Astrocyte (in vitro differentiated cells and primary cell): ENCODE measurements around the gene MAP1S. TPM values are rescaled to one million over a fixed set of nuclear protein-coding genes. Genes with fewer than 3 reads are reported as not detected.
A peak's percentile ranks its signal among the peaks of the same experiment; 100 is the strongest.

ENCODE experiments used
- DNase-seq: peaks from one replicate; pipeline ENCODE4 v3.0.0-alpha.2; 2010; ENCODE audit warnings: low read depth
- FAIRE-seq: peaks from 2 replicates; lab custom pipeline; 2011; peaks lifted over from hg19 to GRCh38; lab: Jason Lieb, UNC
- H2AFZ ChIP-seq: 2 replicates; pipeline ENCODE4 v1.6.0; 2012; ENCODE audit warnings: low read depth, low read length, inconsistent platforms
- H3K27ac ChIP-seq: 2 replicates; pipeline ENCODE4 v1.5.1; 2011; ENCODE audit warnings: low read depth, low read length, inconsistent platforms
- H3K27me3 ChIP-seq: 2 replicates; pipeline ENCODE4 v1.6.0; 2011; ENCODE audit warnings: low read length, inconsistent platforms; ENCODE audit not compliant: insufficient read depth
- H3K36me3 ChIP-seq: 2 replicates; pipeline ENCODE4 v1.5.1; 2011; ENCODE audit warnings: low read length, inconsistent platforms; ENCODE audit not compliant: insufficient read depth
- H3K4me1 ChIP-seq: 2 replicates; pipeline ENCODE4 v1.5.1; 2011; ENCODE audit warnings: low read length, inconsistent platforms; ENCODE audit not compliant: insufficient read depth
- H3K4me2 ChIP-seq: 2 replicates; pipeline ENCODE4 v1.6.0; 2012; ENCODE audit warnings: low read length, inconsistent platforms
- H3K4me3 ChIP-seq: 2 replicates; pipeline ENCODE4 v1.5.1; 2011; ENCODE audit warnings: low read depth, mild to moderate bottlenecking, low read length, inconsistent platforms; ENCODE audit not compliant: insufficient read depth
- H3K79me2 ChIP-seq: 2 replicates; pipeline ENCODE4 v1.6.0; 2012; ENCODE audit warnings: mild to moderate bottlenecking, low read length, inconsistent platforms; ENCODE audit not compliant: insufficient read depth
- H3K9ac ChIP-seq: 2 replicates; pipeline ENCODE4 v1.6.0; 2012; ENCODE audit warnings: mild to moderate bottlenecking, low read length, inconsistent platforms
- H3K9me3 ChIP-seq: 2 replicates; pipeline ENCODE4 v1.5.1; 2012; ENCODE audit warnings: low read depth, mild to moderate bottlenecking, low read length, inconsistent platforms; ENCODE audit not compliant: insufficient read depth
- H4K20me1 ChIP-seq: 2 replicates; pipeline ENCODE4 v1.6.0; 2012; ENCODE audit warnings: low read length, inconsistent platforms; ENCODE audit not compliant: insufficient read depth
- H3K27ac Mint-ChIP-seq: one replicate; pipeline ENCODE4 v1.8.0; 2021; ENCODE audit warnings: mild to moderate bottlenecking, mixed read lengths; ENCODE audit not compliant: unreplicated experiment
- H3K27me3 Mint-ChIP-seq: one replicate; pipeline ENCODE4 v1.8.0; 2021; ENCODE audit warnings: low read depth, mixed read lengths; ENCODE audit not compliant: unreplicated experiment
- H3K36me3 Mint-ChIP-seq: one replicate; pipeline ENCODE4 v1.8.0; 2021; ENCODE audit warnings: low read depth, mixed read lengths; ENCODE audit not compliant: unreplicated experiment
- H3K4me1 Mint-ChIP-seq: one replicate; pipeline ENCODE4 v1.8.0; 2021; ENCODE audit warnings: low read depth, mixed read lengths; ENCODE audit not compliant: unreplicated experiment
- H3K4me3 Mint-ChIP-seq: one replicate; pipeline ENCODE4 v1.8.0; 2021; ENCODE audit warnings: mild to moderate bottlenecking, moderate library complexity, mixed read lengths; ENCODE audit not compliant: unreplicated experiment
- H3K9me3 Mint-ChIP-seq: one replicate; pipeline ENCODE4 v1.8.0; 2021; ENCODE audit warnings: mild to moderate bottlenecking, mixed read lengths; ENCODE audit not compliant: unreplicated experiment
- CTCF ChIP-seq: IDR thresholded peaks from 2 replicates; pipeline ENCODE4 v1.5.1; 2011; ENCODE audit warnings: low read depth, mild to moderate bottlenecking, inconsistent platforms, low read length, moderate library complexity; ENCODE audit not compliant: insufficient read depth
- EZH2 ChIP-seq: IDR thresholded peaks from 2 replicates; pipeline ENCODE4 v1.6.1; 2012; ENCODE audit warnings: mild to moderate bottlenecking, low read length, inconsistent platforms; ENCODE audit not compliant: insufficient read depth
- total RNA-seq: library from RNA; stranded (reverse); gene quantifications from 2 replicates; pipeline ENCODE4 v1.2.1, GENCODE V29; 2021

Gene MAP1S
- total RNA-seq, 1 donor from 2014 or later: 82.2 TPM

- Mint-ChIP-seq H3K4me3 (no peak overlapping the region), H3K9me3 (no peaks in the 10 kb centered on the region)
- FAIRE-seq: no peak
Observed at GRCh38 chr19:17673937-17674799, 45.1 kb upstream of the MAP1S start.

GRCh38 chr19:17676295-17676694 lies 43.0 kb upstream of the MAP1S start:
- Histone ChIP-seq H4K20me1 (no peaks in the 10 kb centered on the region), H3K27ac (no peak overlapping the region), H3K9me3 (no peaks in the 10 kb centered on the region), H3K9ac (no peak overlapping the region), H3K27me3 (no peaks in the 10 kb centered on the region), H3K4me2 (no peak overlapping the region), H3K79me2 (no peaks in the 10 kb centered on the region), H3K4me3 (no peak overlapping the region), H2AFZ (no peak overlapping the region), H3K4me1 (peaks cover 13% of the 10 kb centered on the region), H3K36me3 (no peaks in the 10 kb centered on the region)
- Mint-ChIP-seq H3K36me3 (no peaks in the 10 kb centered on the region), H3K4me1 (no peaks in the 10 kb centered on the region), H3K27ac (no peak overlapping the region), H3K4me3 (peak overlapping the region; percentile 3), H3K27me3 (peaks cover 20% of the 10 kb centered on the region), H3K9me3 (no peaks in the 10 kb centered on the region)
- FAIRE-seq (no peak), DNase-seq (no peak)
- no peak for TF ChIP-seq EZH2
- no peak for TF ChIP-seq CTCF

More at GRCh38 chr19:17673937-17674799, 45.1 kb upstream of the MAP1S start:
- H3K27ac ChIP-seq: no peak overlapping the region
- peak overlapping the region; percentile 34 for H3K27ac Mint-ChIP-seq
- TF ChIP-seq CTCF: no peak
- no peak for TF ChIP-seq EZH2
- H3K27me3 Mint-ChIP-seq: peaks cover 13% of the 10 kb centered on the region
- H3K9me3 ChIP-seq: no peaks in the 10 kb centered on the region
- no peaks in the 10 kb centered on the region for H3K36me3 Mint-ChIP-seq
- H3K79me2 ChIP-seq: no peaks in the 10 kb centered on the region
- no peaks in the 10 kb centered on the region for H4K20me1 ChIP-seq
- H2AFZ ChIP-seq: no peak overlapping the region
- no peak overlapping the region for H3K9ac ChIP-seq
- H3K4me3 ChIP-seq: no peak overlapping the region
- H3K4me1 ChIP-seq: peaks cover 2% of the 10 kb centered on the region
- DNase-seq: no peak
- H3K4me2 ChIP-seq: no peak overlapping the region
- no peaks in the 10 kb centered on the region for H3K4me1 Mint-ChIP-seq
- no peaks in the 10 kb centered on the region for H3K27me3 ChIP-seq
- no peaks in the 10 kb centered on the region for H3K36me3 ChIP-seq

- Histone ChIP-seq H3K9ac (no peak overlapping the region), H3K4me3 (no peak overlapping the region), H3K27ac (no peak overlapping the region), H2AFZ (no peak overlapping the region), H4K20me1 (no peaks in the 10 kb centered on the region), H3K36me3 (no peaks in the 10 kb centered on the region), H3K27me3 (no peaks in the 10 kb centered on the region), H3K9me3 (no peaks in the 10 kb centered on the region), H3K4me2 (no peak overlapping the region), H3K4me1 (peaks cover 13% of the 10 kb centered on the region), H3K79me2 (no peaks in the 10 kb centered on the region)
- no peaks in the 10 kb centered on the region for H3K36me3 Mint-ChIP-seq
- DNase-seq (no peak), FAIRE-seq (no peak)
- no peaks in the 10 kb centered on the region for H3K4me1 Mint-ChIP-seq
- TF ChIP-seq CTCF (no peak), EZH2 (no peak)
- peaks cover 20% of the 10 kb centered on the region for H3K27me3 Mint-ChIP-seq
- H3K4me3 Mint-ChIP-seq: no peak overlapping the region
- H3K27ac Mint-ChIP-seq: no peak overlapping the region
- H3K9me3 Mint-ChIP-seq: no peaks in the 10 kb centered on the region
Observed at GRCh38 chr19:17677002-17677401, 42.3 kb upstream of the MAP1S start.
